Activated CD4-positive, alpha-beta T cell treated with anti-CD3 and anti-CD28 coated beads, Interleukin-2, Interleukin-6, amounts not matched to agents 100 ng/mL and 50 ng/mL, durations not matched to agents 16 hours and 8 hours (primary cell): ENCODE results near the gene SEMA6D.

Experiments
- DNase-seq: peaks from one replicate; pipeline ENCODE4 v3.0.0-alpha.2; 2020

SEMA6D gene

DNA sequence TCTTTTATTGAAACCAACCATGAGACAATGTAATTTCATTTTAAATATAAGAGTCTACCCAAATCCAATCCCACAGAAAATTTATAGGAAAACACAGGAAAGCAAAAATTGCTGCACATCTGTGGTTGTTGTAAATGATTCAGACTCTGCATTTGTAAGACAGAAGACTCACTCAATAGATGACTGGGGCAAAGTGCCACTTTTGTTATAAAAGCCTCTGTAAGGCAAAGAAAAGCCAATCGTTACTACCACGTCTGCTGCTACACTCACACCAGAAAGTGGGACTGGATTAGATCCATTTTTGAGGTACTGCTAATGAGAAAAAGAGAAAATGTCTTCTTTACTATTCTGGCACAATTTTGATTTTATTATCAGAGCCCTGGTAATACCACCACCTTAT, 74.9 kb downstream of the SEMA6D start:
- DNase-seq, result no peak

GRCh38 chr15:47794252-47794914, 77.1 kb downstream of the SEMA6D start:
- no peak for DNase-seq

GRCh38 chr15:47795864-47796263, 78.6 kb downstream of the SEMA6D start:
- no peak for DNase-seq

DNA sequence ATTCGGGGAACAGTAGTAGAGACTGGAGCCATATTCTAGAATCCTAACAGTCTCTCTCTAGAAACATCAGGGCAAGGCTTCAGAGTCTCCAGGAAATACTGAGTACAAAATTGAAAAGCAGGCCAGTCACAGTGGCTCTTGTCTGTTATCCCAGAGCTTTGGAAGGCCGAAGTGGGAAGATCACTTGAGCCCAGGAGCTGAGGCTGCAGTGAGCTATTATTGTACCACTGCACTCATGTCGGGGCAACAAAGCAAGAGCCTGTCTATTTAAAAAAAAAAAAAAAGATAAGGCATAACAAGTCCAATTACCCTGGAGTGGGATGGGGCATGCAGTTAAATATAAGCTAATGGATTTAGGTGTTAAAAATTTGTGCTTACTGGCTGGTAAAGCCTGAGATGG, 79.0 kb downstream of the SEMA6D start:
- DNase-seq, result no peak

DNA sequence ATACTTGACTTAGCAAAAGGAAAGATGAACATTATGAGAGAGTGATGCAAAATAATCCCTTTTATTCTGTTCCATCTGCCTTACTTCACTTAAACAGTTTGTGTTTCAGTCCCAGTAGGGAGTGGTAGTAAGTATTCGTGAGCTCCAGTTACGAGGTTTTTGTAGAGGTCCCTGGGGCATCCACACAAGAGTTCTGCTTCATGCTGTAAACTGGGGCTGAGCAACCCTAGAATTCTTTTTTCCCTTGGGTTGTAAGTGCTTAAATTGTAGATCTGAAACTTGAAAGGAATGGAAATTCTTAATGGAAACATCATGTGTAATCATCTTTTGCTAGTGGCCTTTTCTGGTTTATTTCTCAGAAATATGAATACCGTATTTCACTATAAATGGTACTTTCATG, 79.5 kb downstream of the SEMA6D start:
- DNase-seq, result no peak

GRCh38 chr15:47801522-47801921, 84.2 kb downstream of the SEMA6D start:
- DNase-seq, result no peak

GRCh38 chr15:47802216-47802615, 84.9 kb downstream of the SEMA6D start:
- DNase-seq, result no peak

- DNase-seq, result no peak
These were observed 86.5 kb downstream of the SEMA6D start for GRCh38 chr15:47803767-47804166.

DNA sequence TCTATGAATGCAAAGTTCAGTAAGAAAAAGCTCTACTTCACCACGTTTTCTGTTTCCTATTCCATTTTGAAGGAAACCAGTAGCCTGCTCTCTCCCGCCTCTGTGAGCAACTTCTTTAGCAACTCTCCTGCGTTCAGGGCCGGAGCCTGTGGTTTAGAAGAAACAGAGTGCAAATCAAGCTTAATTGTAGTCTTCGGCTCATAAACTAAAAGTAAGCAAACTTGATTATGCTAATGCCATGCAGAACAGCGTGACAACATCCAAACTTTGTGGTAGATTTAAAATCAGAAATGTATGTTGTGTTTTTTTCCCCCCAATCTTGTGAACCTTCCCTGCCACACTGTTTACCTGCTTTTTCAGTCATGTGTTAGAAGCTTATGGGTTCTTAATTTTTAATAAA, 87.4 kb downstream of the SEMA6D start:
- DNase-seq, result no peak

DNA sequence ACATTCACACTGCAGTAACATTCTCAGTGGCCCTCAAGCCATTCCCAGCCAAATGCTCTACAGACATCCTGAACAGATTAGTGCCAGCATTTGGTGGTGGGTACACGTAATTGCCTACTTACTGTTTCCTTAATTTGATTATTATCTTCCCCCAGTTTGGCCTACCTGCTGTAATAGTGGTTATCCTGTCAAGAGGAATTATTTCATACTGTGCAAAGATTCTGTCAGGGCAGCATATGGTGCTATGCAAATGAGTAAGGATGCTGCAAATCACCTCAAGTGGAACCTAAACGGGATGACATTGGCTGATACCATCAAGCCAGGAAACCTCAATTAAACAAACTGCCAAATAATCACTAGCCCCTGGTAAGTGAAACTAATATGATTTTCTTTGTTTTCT, 88.7 kb downstream of the SEMA6D start:
- no peak for DNase-seq

DNA sequence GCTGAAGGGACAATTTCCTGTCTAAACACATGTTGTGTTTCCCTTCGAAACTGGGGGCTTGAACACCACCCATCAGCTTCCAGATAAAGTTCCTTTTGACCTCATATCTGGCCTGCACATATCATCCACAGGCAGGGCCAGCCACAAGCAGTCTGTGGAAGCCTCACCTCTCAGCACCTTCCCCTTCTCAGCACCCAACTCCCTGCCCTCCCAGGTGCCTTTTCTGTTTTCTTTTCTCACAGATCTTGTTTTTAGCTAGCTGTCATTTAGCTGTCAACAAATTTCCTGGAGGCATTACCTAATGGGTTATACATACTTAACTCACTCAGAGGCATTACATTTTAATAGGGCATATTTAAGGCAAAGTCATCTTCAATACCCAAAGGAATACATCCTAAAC, 93.9 kb downstream of the SEMA6D start:
- DNase-seq, result no peak

DNA sequence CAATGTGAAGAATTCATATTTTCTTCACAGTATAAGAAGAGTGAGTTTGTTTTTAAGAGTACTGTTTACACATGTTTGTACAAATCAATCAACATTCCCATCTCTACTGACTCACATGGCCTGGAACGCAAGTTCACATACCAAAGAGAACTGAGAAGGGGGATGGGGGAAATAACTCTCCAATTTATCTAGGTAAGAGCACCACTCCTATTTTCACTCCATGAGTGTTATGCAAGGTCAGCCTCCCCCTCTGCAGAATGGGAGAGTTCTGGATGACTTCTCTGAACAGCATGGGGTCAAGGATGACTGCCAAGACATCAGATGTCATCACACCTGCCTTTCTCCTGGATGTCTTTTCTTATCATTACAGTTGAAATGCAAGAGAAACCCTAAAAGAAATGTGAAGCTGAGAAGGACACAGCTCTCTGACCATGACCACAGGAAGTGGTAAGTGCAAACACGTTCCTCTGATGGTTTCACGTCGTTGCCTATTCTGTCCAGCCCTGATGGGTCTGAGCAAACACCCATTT, 95.2 kb downstream of the SEMA6D start:
- DNase-seq, result no peak

DNA sequence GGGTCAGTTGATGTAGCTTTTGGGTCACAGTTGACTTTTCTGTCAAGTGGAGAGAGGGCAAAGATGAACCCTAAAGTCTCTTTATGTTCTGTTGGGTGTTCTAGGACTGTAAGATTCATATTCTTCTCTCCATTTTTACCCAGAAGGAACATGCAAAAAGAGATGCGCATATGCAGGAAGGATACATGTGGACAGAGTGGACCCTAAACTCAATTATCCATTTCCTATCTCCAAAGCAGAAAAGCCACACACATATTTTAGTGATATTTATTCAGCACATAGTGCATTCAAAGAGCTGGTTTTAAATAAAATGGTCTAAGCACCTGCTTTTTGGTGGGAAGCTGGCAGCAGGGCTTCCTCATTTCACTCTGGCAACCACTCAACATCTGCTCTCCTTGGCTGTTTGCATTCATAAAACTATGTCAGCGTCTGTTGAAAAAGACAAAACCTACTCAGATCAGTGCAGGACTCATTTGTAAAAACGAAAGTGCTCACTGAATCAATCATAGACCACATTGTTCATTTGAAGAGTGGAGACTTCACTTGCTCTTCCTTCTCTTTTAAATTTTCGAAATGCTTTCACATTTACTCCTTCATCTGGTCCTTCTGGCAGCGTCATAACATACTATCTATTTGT, 96.6 kb downstream of the SEMA6D start:
- DNase-seq, result peak; percentile 79

GRCh38 chr15:47814620-47815019, 97.3 kb downstream of the SEMA6D start:
- DNase-seq, result no peak

DNA sequence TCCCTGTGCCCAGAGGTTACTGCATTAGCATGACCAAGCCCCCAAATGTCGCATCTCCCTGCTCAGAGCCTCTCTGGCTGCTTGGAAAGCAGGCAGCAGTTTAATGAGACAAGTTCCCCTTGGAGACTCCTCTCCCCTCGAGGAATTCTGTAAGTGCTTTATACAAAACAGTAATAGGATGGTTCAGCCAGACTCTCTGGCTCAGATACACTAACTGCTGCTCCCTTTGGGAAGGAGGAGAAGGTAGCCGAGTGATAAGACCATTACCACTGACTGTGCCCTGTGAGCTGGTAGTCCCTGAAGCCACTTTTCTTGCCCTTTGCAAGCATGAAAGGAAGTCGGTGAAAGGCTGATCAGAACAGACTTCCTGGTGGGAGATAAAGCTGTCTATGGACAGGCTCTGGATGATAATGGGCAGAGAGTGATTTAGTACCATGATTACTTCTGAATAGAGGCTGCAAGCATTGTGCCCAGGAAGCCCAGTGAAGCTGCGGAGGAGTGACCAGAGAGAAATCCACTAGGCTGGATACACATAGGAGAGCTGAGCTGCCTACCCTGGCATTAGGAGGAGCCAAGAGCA, 100.8 kb downstream of the SEMA6D start:
- no peak for DNase-seq

GRCh38 chr15:47819158-47819557, 101.9 kb downstream of the SEMA6D start:
- no peak for DNase-seq

DNA sequence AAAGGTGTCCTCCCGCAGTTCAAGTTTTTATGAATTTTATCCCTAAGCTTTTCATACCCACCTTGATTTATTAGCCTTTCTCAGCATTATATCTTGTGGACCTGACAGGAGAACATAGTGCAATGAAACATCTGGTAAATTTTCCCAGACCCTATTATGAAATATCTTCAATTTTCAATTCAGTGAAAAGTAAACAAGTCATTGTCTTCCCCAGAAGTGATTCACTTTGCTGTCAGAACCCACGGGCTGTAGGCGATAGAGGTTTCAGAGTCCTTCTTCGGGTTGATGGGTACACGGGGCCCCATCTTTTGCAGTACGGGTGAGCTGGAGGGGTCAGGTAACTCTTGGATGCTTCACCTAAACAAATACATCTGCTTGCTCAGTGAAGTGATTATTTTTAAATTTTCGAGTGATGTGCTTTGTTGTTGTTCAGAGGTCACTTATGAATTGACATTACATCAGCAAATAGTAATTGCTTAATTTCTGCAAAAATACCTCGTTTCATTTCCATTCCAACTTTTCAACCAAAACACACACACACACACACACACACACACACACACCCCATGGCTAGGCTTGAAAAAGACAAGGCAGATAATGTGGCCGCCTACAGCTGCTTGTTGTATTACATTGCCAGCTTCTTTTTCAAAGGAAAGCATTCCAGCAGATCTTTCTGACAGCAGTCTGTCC, 102.9 kb downstream of the SEMA6D start:
- DNase-seq, result no peak

DNA sequence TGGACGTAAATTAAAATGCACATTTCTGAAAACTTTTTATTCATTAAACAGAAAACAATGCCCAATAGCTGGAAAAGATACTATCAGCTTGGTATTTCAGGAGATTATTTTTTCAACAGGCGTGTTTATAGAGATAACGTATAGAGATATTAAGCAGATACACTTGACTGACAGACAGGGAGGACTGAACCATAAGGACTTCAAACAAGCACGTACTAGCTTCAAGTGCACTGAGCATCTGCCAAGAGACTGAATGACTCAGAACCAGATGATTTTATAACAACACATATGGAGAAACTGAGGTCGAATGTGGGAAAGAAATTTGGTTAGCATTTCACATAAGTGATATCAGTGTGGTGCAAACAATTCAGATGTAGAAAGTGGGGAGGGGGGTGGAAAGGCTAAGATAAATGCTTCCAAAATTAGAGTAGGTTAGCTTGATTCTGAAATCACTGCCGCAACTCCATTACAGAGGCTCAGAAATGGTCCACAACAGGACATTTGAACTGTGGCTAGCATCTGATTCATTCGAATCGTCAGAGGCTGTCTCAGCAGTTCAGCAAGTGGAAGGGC, 103.5 kb downstream of the SEMA6D start:
- peak; percentile 3 for DNase-seq

DNA sequence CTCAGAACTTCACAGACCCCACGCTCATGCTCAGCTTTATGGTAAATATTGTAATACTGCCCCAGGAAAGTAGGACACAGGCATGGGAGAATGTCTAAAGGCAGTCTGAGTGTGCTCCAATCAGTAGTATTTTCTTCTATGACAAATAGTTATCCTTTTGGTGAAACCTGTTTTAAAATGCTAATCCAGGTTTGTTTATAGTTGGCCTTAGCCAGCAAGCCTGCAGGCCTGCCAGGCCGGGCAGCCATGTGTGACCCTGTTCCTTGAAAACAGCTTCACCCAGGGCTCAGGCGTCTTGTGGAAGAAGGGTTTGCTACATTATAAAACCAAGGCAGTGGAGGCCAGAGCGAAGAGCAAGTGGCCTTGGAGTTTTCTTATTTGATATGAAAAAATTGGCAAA, 104.7 kb downstream of the SEMA6D start:
- no peak for DNase-seq
